Omental fat pad (tissue), 4 donors: Measurements from ENCODE around the gene WDR49. TPM values are rescaled to one million over a fixed set of nuclear protein-coding genes. Genes with fewer than 3 reads are reported as not detected.
"Not testable (repeated sequence)": the region's sequence is repeated elsewhere in the genome, so short reads cannot be mapped to it uniquely, and the experiment has no call there.

ENCODE experiments used
- ATAC-seq: fragments of 150-250 bp; one replicate; pipeline ENCODE4 v1.9.1; 2016; ENCODE audit warnings: mild to moderate bottlenecking, moderate library complexity; ENCODE audit not compliant: low FRiP score
- DNase-seq: peaks from one replicate; pipeline ENCODE4 v3.0.0-alpha.2; 2019; ENCODE audit warnings: low spot score
- CTCF ChIP-seq, 3 donors: fragments of 450-650 bp; IDR thresholded peaks; one replicate each; pipeline ENCODE4 v1.5.1; 2016 to 2017; ENCODE audit warnings: antibody characterized with exemption in 3 of 3, mild to moderate bottlenecking in 3 of 3, moderate library complexity in 2 of 3
- total RNA-seq, 4 donors: library from RNA; depleted of rRNA; stranded (reverse); fragments of >200 nt; gene quantifications; one replicate each; pipeline ENCODE4 v1.1.0, GENCODE V29; 2016

The WDR49 gene
- total RNA-seq, 4 donors from 2014 or later = 0.31 to 3.2 (median 1.0) TPM

GRCh38 chr3:167631471-167631870 is 22.3 kb downstream of the WDR49 start:
- TF ChIP-seq CTCF (IDR thresholded peaks at IDR 0.05) = no peak
- ATAC-seq (no peak), DNase-seq (no peak)

- no peak for TF ChIP-seq CTCF (IDR thresholded peaks at IDR 0.05)
Measured at GRCh38 chr3:167626490-167626889, 27.3 kb downstream of the WDR49 start.

GRCh38 chr3:167615030-167615429 is 38.7 kb downstream of the WDR49 start:
- ATAC-seq = no peak
- TF ChIP-seq CTCF (IDR thresholded peaks at IDR 0.05) = no peak
- DNase-seq = no peak

More at GRCh38 chr3:167626490-167626889, 27.3 kb downstream of the WDR49 start:
- ATAC-seq (no peak), DNase-seq (no peak)

- ATAC-seq, DNase-seq: not testable (repeated sequence)
Measured at GRCh38 chr3:167614196-167614595, 39.5 kb downstream of the WDR49 start.

- ATAC-seq (no peak), DNase-seq (no peak)
- no peak for TF ChIP-seq CTCF (IDR thresholded peaks at IDR 0.05)
Measured at GRCh38 chr3:167611718-167612117, 42.0 kb downstream of the WDR49 start.

- ATAC-seq (no peak), DNase-seq (no peak)
- TF ChIP-seq CTCF (IDR thresholded peaks at IDR 0.05) = no peak
Measured at GRCh38 chr3:167609156-167609555, 44.6 kb downstream of the WDR49 start.

GRCh38 chr3:167606836-167607235 is 46.9 kb downstream of the WDR49 start:
- no peak for ATAC-seq
- no peak for TF ChIP-seq CTCF (IDR thresholded peaks at IDR 0.05)
- DNase-seq = no peak

- ATAC-seq = no peak
- DNase-seq = no peak
- TF ChIP-seq CTCF (IDR thresholded peaks at IDR 0.05) = no peak
Measured at GRCh38 chr3:167605871-167606270, 47.9 kb downstream of the WDR49 start.
